GM13977 (cell line): ENCODE data around the gene COL15A1.
A peak's percentile ranks its signal among the peaks of the same experiment; 100 is the strongest.

Source experiments
- DNase-seq: peaks from one replicate; pipeline ENCODE4 v3.0.0; 2012; ENCODE audit warnings: low spot score
- in situ Hi-C: fragments of 300-500 bp; cut with MboI; formaldehyde crosslinking; loops from one replicate; pipeline ENCODE4 v1.12.0; 2022; ENCODE audit warnings: low sequenced_read_pairs, low pct_unique_long_range_greater_than_20kb, mixed read lengths, inconsistent platforms; ENCODE audit not compliant: unreplicated experiment
- TF ChIP-seq, protein P1 (sequence below): IDR thresholded peaks from 2 replicates; pipeline ENCODE4 v1.5.1; 2012; ENCODE audit warnings: mild to moderate bottlenecking, control low read depth; ENCODE audit not compliant: insufficient read depth; ENCODE audit errors: extremely low read depth, missing control alignments

The COL15A1 gene

DNA sequence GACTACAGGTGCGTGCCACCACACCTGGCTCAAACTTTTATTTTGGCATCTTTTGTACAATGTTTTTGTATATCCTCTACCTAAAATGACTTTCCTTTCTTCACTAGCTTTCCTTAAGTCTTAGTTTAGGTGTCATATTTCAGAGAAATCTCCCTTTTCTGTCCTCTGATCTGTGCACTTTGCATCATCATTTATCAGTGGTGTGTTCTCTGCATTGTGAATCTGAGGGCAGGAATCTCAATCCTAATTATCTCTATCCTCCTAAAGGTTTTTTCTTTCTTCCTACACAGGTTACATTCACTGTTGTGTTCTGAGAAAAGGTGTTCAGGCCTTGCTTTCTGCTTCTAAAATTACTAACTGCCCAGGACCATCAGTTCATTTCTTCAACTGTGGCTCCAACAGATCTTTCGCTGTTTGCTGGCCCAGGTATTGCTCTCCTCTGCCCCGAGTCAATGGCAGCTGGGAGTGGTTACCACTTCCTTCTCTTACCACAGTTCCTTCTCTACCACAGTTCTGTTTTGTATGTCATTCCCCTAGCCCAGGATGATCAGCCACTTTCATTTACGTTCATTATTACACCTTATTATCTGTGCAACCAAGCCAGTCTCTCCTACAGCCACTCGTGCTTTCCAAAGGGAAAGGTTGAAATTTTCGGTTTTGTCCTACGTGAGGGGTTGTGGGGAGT lies 175.2 kb downstream of the COL15A1 start:
- in situ Hi-C loops: no loop called here
- TF ChIP-seq, protein P1, sequence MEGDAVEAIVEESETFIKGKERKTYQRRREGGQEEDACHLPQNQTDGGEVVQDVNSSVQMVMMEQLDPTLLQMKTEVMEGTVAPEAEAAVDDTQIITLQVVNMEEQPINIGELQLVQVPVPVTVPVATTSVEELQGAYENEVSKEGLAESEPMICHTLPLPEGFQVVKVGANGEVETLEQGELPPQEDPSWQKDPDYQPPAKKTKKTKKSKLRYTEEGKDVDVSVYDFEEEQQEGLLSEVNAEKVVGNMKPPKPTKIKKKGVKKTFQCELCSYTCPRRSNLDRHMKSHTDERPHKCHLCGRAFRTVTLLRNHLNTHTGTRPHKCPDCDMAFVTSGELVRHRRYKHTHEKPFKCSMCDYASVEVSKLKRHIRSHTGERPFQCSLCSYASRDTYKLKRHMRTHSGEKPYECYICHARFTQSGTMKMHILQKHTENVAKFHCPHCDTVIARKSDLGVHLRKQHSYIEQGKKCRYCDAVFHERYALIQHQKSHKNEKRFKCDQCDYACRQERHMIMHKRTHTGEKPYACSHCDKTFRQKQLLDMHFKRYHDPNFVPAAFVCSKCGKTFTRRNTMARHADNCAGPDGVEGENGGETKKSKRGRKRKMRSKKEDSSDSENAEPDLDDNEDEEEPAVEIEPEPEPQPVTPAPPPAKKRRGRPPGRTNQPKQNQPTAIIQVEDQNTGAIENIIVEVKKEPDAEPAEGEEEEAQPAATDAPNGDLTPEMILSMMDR: no peak
- peak; percentile 33 for DNase-seq

DNA sequence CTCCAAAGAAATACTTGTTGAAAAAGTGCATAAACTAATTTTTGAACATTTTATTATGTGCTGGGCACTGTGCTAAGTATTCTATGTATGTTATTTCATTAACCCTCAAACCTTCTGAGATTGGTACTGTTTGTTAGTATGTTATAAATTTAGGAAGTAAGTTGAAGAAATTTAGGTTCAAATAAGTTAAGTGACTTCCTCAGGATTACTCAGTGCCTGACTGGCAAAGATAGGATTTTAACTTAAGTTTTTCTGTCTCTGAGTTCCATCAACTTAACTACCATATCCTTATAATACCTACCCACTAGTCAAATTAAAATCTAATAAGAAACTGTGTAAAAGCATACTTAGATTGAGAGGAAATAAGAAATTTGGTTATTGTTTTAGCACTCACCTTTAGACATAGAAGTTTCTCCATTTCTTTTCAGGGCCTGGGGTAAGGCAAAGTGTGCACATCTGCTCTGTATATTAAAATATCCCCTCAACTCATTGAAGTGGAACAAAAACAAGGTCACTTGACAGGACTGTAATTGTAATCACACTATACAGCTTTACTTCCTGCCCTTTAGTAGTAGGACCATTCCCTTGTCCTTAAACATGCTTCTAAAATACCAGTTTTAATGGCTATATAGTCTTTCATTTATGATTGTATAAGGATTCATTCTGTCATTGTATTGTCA lies 176.4 kb downstream of the COL15A1 start:
- in situ Hi-C loops: no loop called here
- no peak for DNase-seq
- TF ChIP-seq, protein P1: no peak
